ENCODE measurements around the gene ITSN1.

ITSN1 gene

GRCh38 chr21:33857846-33858666 lies 215.8 kb downstream of the ITSN1 start:
- TF ChIP-seq NFIC (IDR thresholded peaks at IDR 0.05) (no peak), EGR1 (IDR thresholded peaks at IDR 0.05) (no peak), EP300 (IDR thresholded peaks at IDR 0.05; ENCODE audit: borderline replicate concordance) (no peak), CREB1 (IDR thresholded peaks at IDR 0.05; ENCODE audit: low read depth) (no peak), MAX (IDR thresholded peaks at IDR 0.05) (no peak), FOXM1 (IDR thresholded peaks at IDR 0.05; ENCODE audit: borderline replicate concordance, low read depth) (no peak), YY1 (IDR thresholded peaks at IDR 0.05; ENCODE audit: low read depth) (no peak), ZBTB7A (IDR thresholded peaks at IDR 0.05; ENCODE audit: low read depth) (no peak), TCF12 (IDR thresholded peaks at IDR 0.05; ENCODE audit: low read depth) (no peak), REST (IDR thresholded peaks at IDR 0.05; ENCODE audit: low read depth) (no peak), RAD21 (IDR thresholded peaks at IDR 0.05; ENCODE audit: low read depth) (no peak)

GRCh38 chr21:33858667-33859372 lies 216.5 kb downstream of the ITSN1 start:
- TF ChIP-seq FOXM1 (IDR thresholded peaks at IDR 0.05; ENCODE audit: borderline replicate concordance, low read depth): no peak
- no peak for TF ChIP-seq EGR1 (IDR thresholded peaks at IDR 0.05)
- TF ChIP-seq USF1 (IDR thresholded peaks at IDR 0.05): no peak
- TF ChIP-seq YY1 (IDR thresholded peaks at IDR 0.05; ENCODE audit: low read depth): no peak
- TF ChIP-seq CREB1 (IDR thresholded peaks at IDR 0.05; ENCODE audit: low read depth): no peak
- TF ChIP-seq CEBPB (IDR thresholded peaks at IDR 0.05): no peak
- no peak for TF ChIP-seq TAF1 (IDR thresholded peaks at IDR 0.05; ENCODE audit: low read depth)
- TF ChIP-seq TEAD4 (IDR thresholded peaks at IDR 0.05): no peak
- no peak for TF ChIP-seq EP300 (IDR thresholded peaks at IDR 0.05; ENCODE audit: borderline replicate concordance)
- TF ChIP-seq RAD21 (IDR thresholded peaks at IDR 0.05; ENCODE audit: low read depth): no peak
- no peak for TF ChIP-seq TCF12 (IDR thresholded peaks at IDR 0.05; ENCODE audit: low read depth)
- no peak for TF ChIP-seq REST (IDR thresholded peaks at IDR 0.05; ENCODE audit: low read depth)
- TF ChIP-seq MAX (IDR thresholded peaks at IDR 0.05): no peak
- no peak for TF ChIP-seq NFIC (IDR thresholded peaks at IDR 0.05)
- TF ChIP-seq ZBTB7A (IDR thresholded peaks at IDR 0.05; ENCODE audit: low read depth): no peak

- TF ChIP-seq REST (IDR thresholded peaks at IDR 0.05; ENCODE audit: low read depth) (no peak), CREB1 (IDR thresholded peaks at IDR 0.05; ENCODE audit: low read depth) (no peak), TCF12 (IDR thresholded peaks at IDR 0.05; ENCODE audit: low read depth) (no peak), YY1 (IDR thresholded peaks at IDR 0.05; ENCODE audit: low read depth) (no peak), FOXM1 (IDR thresholded peaks at IDR 0.05; ENCODE audit: borderline replicate concordance, low read depth) (no peak), RAD21 (IDR thresholded peaks at IDR 0.05; ENCODE audit: low read depth) (no peak), ZBTB7A (IDR thresholded peaks at IDR 0.05; ENCODE audit: low read depth) (no peak), TEAD4 (IDR thresholded peaks at IDR 0.05) (no peak), MAX (IDR thresholded peaks at IDR 0.05) (no peak), TAF1 (IDR thresholded peaks at IDR 0.05; ENCODE audit: low read depth) (no peak), EGR1 (IDR thresholded peaks at IDR 0.05) (no peak)
Observed at GRCh38 chr21:33859373-33860102, 217.2 kb downstream of the ITSN1 start.

Data from Ishikawa (cell line).